ENCODE measurements around the gene BMI1. TPM values are rescaled to one million over a fixed set of nuclear protein-coding genes. Genes with fewer than 3 reads are reported as not detected.

Gene BMI1
- total RNA-seq, 4 donors from 2014 or later, result 29.2 to 63.0 (median 42.5) TPM

GRCh38 chr10:22333167-22333974 lies 12.5 kb downstream of the BMI1 start:
- Histone ChIP-seq H3K4me3 (peak overlapping the region in 1 of 4 donors; percentile 5), H3K9me3 (no peaks in the 10 kb centered on the region), H3K27ac (no peak overlapping the region), H3K36me3 (peaks cover 0 to 18% (median 5%) of the 10 kb centered on the region in 4 donors), H3K4me1 (peaks cover 21 to 33% (median 28%) of the 10 kb centered on the region in 4 donors), H3K27me3 (peaks cover 54% of the 10 kb centered on the region)
- 61 to 67% methylated on average over 19 to 25 of the region's 25 CpGs for WGBS, 2 donors (ENCODE audit: low coverage in 1 of 2)
- TF ChIP-seq POLR2AphosphoS5 (IDR thresholded peaks at IDR 0.05), result no peak
- peak; percentile 23 for TF ChIP-seq POLR2A (IDR thresholded peaks at IDR 0.05)
- DNase-seq, result no peak
- in situ Hi-C loops (cut with MboI; ENCODE audit: low pct_ligation_motif_present in 1 of 4, low pct_unique_long_range_greater_than_20kb in 1 of 4, low sequenced_read_pairs in 3 of 4) (no loop called here), intact Hi-C loops (cut with DNase I; ENCODE audit: low total_unique reads) (no loop called here)

- Histone ChIP-seq H3K9me3 (no peaks in the 10 kb centered on the region), H3K27me3 (peaks cover 60% of the 10 kb centered on the region), H3K36me3 (peaks cover 0 to 14% (median 5%) of the 10 kb centered on the region in 4 donors), H3K27ac (no peak overlapping the region), H3K4me1 (peaks cover 21 to 33% (median 28%) of the 10 kb centered on the region in 4 donors), H3K4me3 (no peak overlapping the region)
- intact Hi-C loops (cut with DNase I; ENCODE audit: low total_unique reads) (no loop called here), in situ Hi-C loops (cut with MboI; ENCODE audit: low pct_ligation_motif_present in 1 of 4, low pct_unique_long_range_greater_than_20kb in 1 of 4, low sequenced_read_pairs in 3 of 4) (no loop called here)
- no peak for DNase-seq
- TF ChIP-seq EP300 (IDR thresholded peaks at IDR 0.05; ENCODE audit: low read depth), result no peak
- no peak for TF ChIP-seq POLR2AphosphoS5 (IDR thresholded peaks at IDR 0.05)
- TF ChIP-seq POLR2A (IDR thresholded peaks at IDR 0.05), result no peak
- no peak for TF ChIP-seq CTCF (IDR thresholded peaks at IDR 0.05)
- WGBS, 2 donors (ENCODE audit: low coverage in 1 of 2), result 72 to 80% methylated on average over 7 to 16 of the region's 16 CpGs
Measured at GRCh38 chr10:22333975-22334282, 13.0 kb downstream of the BMI1 start.

- 41% methylated on average over 66 of the region's 73 CpGs; no CpG with 5 or more reads in 1 of the 2 donors for WGBS, 2 donors (ENCODE audit: low coverage in 1 of 2)
- Histone ChIP-seq H3K27ac (no peak overlapping the region), H3K4me1 (peaks cover 21 to 35% (median 28%) of the 10 kb centered on the region in 4 donors), H3K9me3 (no peaks in the 10 kb centered on the region), H3K4me3 (peak overlapping the region; percentile 4 to 58 (median 36)), H3K27me3 (peaks cover 67% of the 10 kb centered on the region), H3K36me3 (peaks cover 0 to 8% (median 2%) of the 10 kb centered on the region in 4 donors)
- no peak for DNase-seq
- intact Hi-C loops (cut with DNase I; ENCODE audit: low total_unique reads), result no loop called here
- in situ Hi-C loops (cut with MboI; ENCODE audit: low pct_ligation_motif_present in 1 of 4, low pct_unique_long_range_greater_than_20kb in 1 of 4, low sequenced_read_pairs in 3 of 4), result no loop called here
- TF ChIP-seq EP300 (IDR thresholded peaks at IDR 0.05; ENCODE audit: low read depth) (no peak), POLR2AphosphoS5 (IDR thresholded peaks at IDR 0.05) (no peak), POLR2A (IDR thresholded peaks at IDR 0.05) (no peak), CTCF (IDR thresholded peaks at IDR 0.05) (no peak)
Measured at GRCh38 chr10:22334414-22335172, 13.7 kb downstream of the BMI1 start.

- WGBS, 2 donors (ENCODE audit: low coverage in 1 of 2), result 3% methylated on average over 42 of the region's 71 CpGs; no CpG with 5 or more reads in 1 of the 2 donors
- Histone ChIP-seq H3K4me1 (peaks cover 21 to 40% (median 33%) of the 10 kb centered on the region in 4 donors), H3K27ac (no peak overlapping the region), H3K4me3 (peak overlapping the region; percentile 4 to 58 (median 36)), H3K36me3 (no peaks in the 10 kb centered on the region), H3K9me3 (no peaks in the 10 kb centered on the region), H3K27me3 (peaks cover 70% of the 10 kb centered on the region)
- intact Hi-C loops (cut with DNase I; ENCODE audit: low total_unique reads), result no loop called here
- TF ChIP-seq EP300 (IDR thresholded peaks at IDR 0.05; ENCODE audit: low read depth), result no peak
- TF ChIP-seq POLR2AphosphoS5 (IDR thresholded peaks at IDR 0.05), result peak in 2 of 3 donors; percentile 26 to 62
- TF ChIP-seq POLR2A (IDR thresholded peaks at IDR 0.05), result no peak
- TF ChIP-seq CTCF (IDR thresholded peaks at IDR 0.05), result peak; percentile 24 to 66 (median 48)
- in situ Hi-C loops (cut with MboI; ENCODE audit: low pct_ligation_motif_present in 1 of 4, low pct_unique_long_range_greater_than_20kb in 1 of 4, low sequenced_read_pairs in 3 of 4), result no loop called here
- peak; percentile 61 for DNase-seq
Measured at GRCh38 chr10:22335173-22335933, 14.5 kb downstream of the BMI1 start.
